ENCODE results near the gene FNDC3A. TPM values are rescaled to one million over a fixed set of nuclear protein-coding genes. Genes with fewer than 3 reads are reported as not detected.

FNDC3A gene
- total and polyA plus RNA-seq, 2 experiments from 2014 or later, result 19.5 to 50.4 TPM

GRCh38 chr13:49026851-49027250 is 51.1 kb downstream of the FNDC3A start:
- Histone ChIP-seq H3F3A (ENCODE audit: insufficient read depth) (peaks cover 29% of the 10 kb centered on the region), H3K27ac (no peak overlapping the region), H3K4me1 (ENCODE audit: insufficient read depth) (peaks cover 38% of the 10 kb centered on the region), H3K4me3 (no peak overlapping the region), H3K36me3 (ENCODE audit: low read depth) (peaks cover 5% of the 10 kb centered on the region; the same call in 1 of the 2 replicates), H2AFZ (no peak overlapping the region), H3K4me2 (ENCODE audit: unreplicated experiment) (peak overlapping the region; percentile 11), H3K9ac (no peak overlapping the region), H3K79me2 (ENCODE audit: insufficient read depth) (peaks cover 80% of the 10 kb centered on the region), H3K27me3 (replicated peaks; ENCODE audit: insufficient read depth) (no peaks in the 10 kb centered on the region), H3K9me2 (ENCODE audit: insufficient read depth) (no peaks in the 10 kb centered on the region), H3K9me3 (ENCODE audit: low read depth) (no peaks in the 10 kb centered on the region), H4K20me1 (ENCODE audit: insufficient read depth) (no peaks in the 10 kb centered on the region)
- DNase-seq, result no peak
- in situ Hi-C loops (cut with MboI), result no loop called here
- TF ChIP-seq EZH2 (IDR thresholded peaks at IDR 0.05; ENCODE audit: insufficient read depth, poor library complexity, severe bottlenecking), result no peak
- TF ChIP-seq EZH2phosphoT487 (IDR thresholded peaks at IDR 0.05; ENCODE audit: insufficient read depth, low read depth), result no peak
- 0% methylated on average over 1 of the region's 1 CpG for WGBS, 2 experiments (ENCODE audit: low coverage in 1 of 2, low lambda C conversion rate in 2 of 2, missing lambda C conversion rate in 2 of 2)

- Histone ChIP-seq H3K4me3 (no peak overlapping the region), H3K9ac (no peak overlapping the region), H3K79me2 (ENCODE audit: insufficient read depth) (peaks cover 90% of the 10 kb centered on the region), H2AFZ (no peak overlapping the region), H3K4me1 (ENCODE audit: insufficient read depth) (peaks cover 15% of the 10 kb centered on the region; the same call in 1 of the 2 replicates), H3K27ac (no peak overlapping the region), H3K9me2 (ENCODE audit: insufficient read depth) (no peaks in the 10 kb centered on the region), H3F3A (ENCODE audit: insufficient read depth) (peaks cover 5% of the 10 kb centered on the region), H3K36me3 (ENCODE audit: low read depth) (peaks cover 5% of the 10 kb centered on the region; the same call in 1 of the 2 replicates), H4K20me1 (ENCODE audit: insufficient read depth) (no peaks in the 10 kb centered on the region), H3K27me3 (replicated peaks; ENCODE audit: insufficient read depth) (no peaks in the 10 kb centered on the region), H3K4me2 (ENCODE audit: unreplicated experiment) (no peak overlapping the region), H3K9me3 (ENCODE audit: low read depth) (no peaks in the 10 kb centered on the region)
- TF ChIP-seq EZH2phosphoT487 (IDR thresholded peaks at IDR 0.05; ENCODE audit: insufficient read depth, low read depth) (no peak), EZH2 (IDR thresholded peaks at IDR 0.05; ENCODE audit: insufficient read depth, poor library complexity, severe bottlenecking) (no peak)
- DNase-seq, result no peak
- 97 to 100% methylated on average over 2 of the region's 2 CpGs for WGBS, 2 experiments (ENCODE audit: low coverage in 1 of 2, low lambda C conversion rate in 2 of 2, missing lambda C conversion rate in 2 of 2)
- in situ Hi-C loops (cut with MboI), result no loop called here
Measured at GRCh38 chr13:49029570-49029969, 53.9 kb downstream of the FNDC3A start.

- Histone ChIP-seq H3K79me2 (ENCODE audit: insufficient read depth) (peaks cover 90% of the 10 kb centered on the region), H3K36me3 (ENCODE audit: low read depth) (peaks cover 5% of the 10 kb centered on the region; the same call in 1 of the 2 replicates), H3F3A (ENCODE audit: insufficient read depth) (no peaks in the 10 kb centered on the region), H3K4me3 (no peak overlapping the region), H3K9ac (no peak overlapping the region), H3K4me2 (ENCODE audit: unreplicated experiment) (no peak overlapping the region), H3K27ac (no peak overlapping the region), H3K9me3 (ENCODE audit: low read depth) (no peaks in the 10 kb centered on the region), H2AFZ (no peak overlapping the region), H3K4me1 (ENCODE audit: insufficient read depth) (peaks cover 9% of the 10 kb centered on the region; the same call in 1 of the 2 replicates), H3K27me3 (replicated peaks; ENCODE audit: insufficient read depth) (no peaks in the 10 kb centered on the region), H4K20me1 (ENCODE audit: insufficient read depth) (no peaks in the 10 kb centered on the region), H3K9me2 (ENCODE audit: insufficient read depth) (no peaks in the 10 kb centered on the region)
- TF ChIP-seq EZH2 (IDR thresholded peaks at IDR 0.05; ENCODE audit: insufficient read depth, poor library complexity, severe bottlenecking) (no peak), EZH2phosphoT487 (IDR thresholded peaks at IDR 0.05; ENCODE audit: insufficient read depth, low read depth) (no peak)
- in situ Hi-C loops (cut with MboI), result no loop called here
- WGBS, 2 experiments (ENCODE audit: low coverage in 1 of 2, low lambda C conversion rate in 2 of 2, missing lambda C conversion rate in 2 of 2), result 95 to 97% methylated on average over 2 of the region's 2 CpGs
- no peak for DNase-seq
Measured at GRCh38 chr13:49030213-49030612, 54.5 kb downstream of the FNDC3A start.

GRCh38 chr13:49040872-49041271 is 65.2 kb downstream of the FNDC3A start:
- Histone ChIP-seq H3K36me3 (ENCODE audit: low read depth) (no peaks in the 10 kb centered on the region), H3K4me1 (ENCODE audit: insufficient read depth) (peaks cover 9% of the 10 kb centered on the region), H3K9me2 (ENCODE audit: insufficient read depth) (no peaks in the 10 kb centered on the region), H3K4me2 (ENCODE audit: unreplicated experiment) (no peak overlapping the region), H3K79me2 (ENCODE audit: insufficient read depth) (peaks cover 66% of the 10 kb centered on the region), H4K20me1 (ENCODE audit: insufficient read depth) (no peaks in the 10 kb centered on the region), H3K9ac (no peak overlapping the region), H3K9me3 (ENCODE audit: low read depth) (no peaks in the 10 kb centered on the region), H2AFZ (no peak overlapping the region), H3K27ac (no peak overlapping the region), H3K4me3 (no peak overlapping the region), H3K27me3 (replicated peaks; ENCODE audit: insufficient read depth) (no peaks in the 10 kb centered on the region), H3F3A (ENCODE audit: insufficient read depth) (peaks cover 5% of the 10 kb centered on the region)
- no peak for DNase-seq
- TF ChIP-seq EZH2 (IDR thresholded peaks at IDR 0.05; ENCODE audit: insufficient read depth, poor library complexity, severe bottlenecking), result no peak
- in situ Hi-C loops (cut with MboI), result no loop called here
- 98 to 99% methylated on average over 3 of the region's 3 CpGs for WGBS, 2 experiments (ENCODE audit: low coverage in 1 of 2, low lambda C conversion rate in 2 of 2, missing lambda C conversion rate in 2 of 2)

GRCh38 chr13:49042476-49042875 is 66.8 kb downstream of the FNDC3A start:
- H3K79me2 ChIP-seq (ENCODE audit: insufficient read depth), result peaks cover 57% of the 10 kb centered on the region
- in situ Hi-C loops (cut with MboI), result no loop called here

More at GRCh38 chr13:49042476-49042875, 66.8 kb downstream of the FNDC3A start:
- TF ChIP-seq EZH2 (IDR thresholded peaks at IDR 0.05; ENCODE audit: insufficient read depth, poor library complexity, severe bottlenecking), result no peak
- no peak for TF ChIP-seq EZH2phosphoT487 (IDR thresholded peaks at IDR 0.05; ENCODE audit: insufficient read depth, low read depth)
- no peak overlapping the region for H3K27ac ChIP-seq
- no peak overlapping the region for H3K4me3 ChIP-seq
- WGBS, 2 experiments (ENCODE audit: low coverage in 1 of 2, low lambda C conversion rate in 2 of 2, missing lambda C conversion rate in 2 of 2), result 93 to 100% methylated on average over 2 of the region's 2 CpGs
- H3K27me3 ChIP-seq (replicated peaks; ENCODE audit: insufficient read depth), result no peaks in the 10 kb centered on the region
- H3K9ac ChIP-seq, result no peak overlapping the region
- no peak overlapping the region for H2AFZ ChIP-seq
- H4K20me1 ChIP-seq (ENCODE audit: insufficient read depth), result no peaks in the 10 kb centered on the region
- peak; percentile 37 for DNase-seq
- no peaks in the 10 kb centered on the region for H3K9me2 ChIP-seq (ENCODE audit: insufficient read depth)
- no peak overlapping the region for H3K4me2 ChIP-seq (ENCODE audit: unreplicated experiment)
- H3K4me1 ChIP-seq (ENCODE audit: insufficient read depth), result peaks cover 25% of the 10 kb centered on the region
- no peaks in the 10 kb centered on the region for H3K36me3 ChIP-seq (ENCODE audit: low read depth)
- H3K9me3 ChIP-seq (ENCODE audit: low read depth), result no peaks in the 10 kb centered on the region
- peaks cover 20% of the 10 kb centered on the region for H3F3A ChIP-seq (ENCODE audit: insufficient read depth)
